Measurements from ENCODE around the gene YJU2.
"Not testable (repeated sequence)": the region's sequence is repeated elsewhere in the genome, so short reads cannot be mapped to it uniquely, and the experiment has no call there.

The YJU2 gene

GRCh38 chr19:4220188-4220587, 26.7 kb upstream of the YJU2 start:
- H3K36me3 ChIP-seq: no peaks in the 10 kb centered on the region
- no peak overlapping the region for H3K4me3 ChIP-seq
- no peak for TF ChIP-seq Cebpa-rat (IDR thresholded peaks at IDR 0.05)
- no peak overlapping the region for H3K27ac ChIP-seq
- H3K9ac ChIP-seq: no peak overlapping the region
- H3K4me1 ChIP-seq: peaks cover 9 to 37% (median 13%) of the 10 kb centered on the region in 10 experiments; a peak in 19 of 20 replicates
- no peaks in the 10 kb centered on the region; a peak in 1 of 22 replicates for H4K20me1 ChIP-seq
- H3K4me2 ChIP-seq: peak overlapping the region in 1 of 11 experiments; percentile 12; a peak in 2 of 22 replicates
- no peaks in the 10 kb centered on the region for H3K27me3 ChIP-seq
- H3K9me3 ChIP-seq (replicated peaks in 1 of 11): peaks cover 0 to 15% (median 12%) of the 10 kb centered on the region in 11 experiments; a peak in 15 of 22 replicates

DNA sequence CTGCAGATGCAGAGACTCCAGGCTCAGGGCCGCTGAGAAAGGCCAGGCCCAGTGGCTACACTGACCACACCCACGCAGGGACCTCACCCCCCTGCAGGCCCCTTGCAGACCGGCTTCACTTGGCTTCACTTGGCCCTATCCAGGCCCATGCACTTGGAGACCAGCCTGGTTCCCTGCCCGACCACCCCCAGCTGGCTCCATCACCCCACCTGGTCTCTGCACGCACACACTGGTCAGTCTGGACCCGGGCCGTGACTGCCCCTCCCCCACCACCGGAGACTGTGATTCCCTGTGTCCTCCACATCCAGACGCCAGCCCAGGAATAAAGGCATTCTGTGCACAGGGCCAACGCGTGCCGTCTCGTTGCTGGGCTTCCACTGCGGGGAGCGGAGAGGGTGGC, 22.4 kb upstream of the YJU2 start:
- H3K9ac ChIP-seq: no peak overlapping the region

GRCh38 chr19:4225885-4226284, 21.0 kb upstream of the YJU2 start:
- no peaks in the 10 kb centered on the region for H3K9me3 ChIP-seq (replicated peaks in 1 of 11)
- no peaks in the 10 kb centered on the region for H3K27me3 ChIP-seq
- H3K4me3 ChIP-seq: no peak overlapping the region

More for the DNA sequence above, 22.4 kb upstream of the YJU2 start:
- H3K9me3 ChIP-seq (replicated peaks in 1 of 11): no peaks in the 10 kb centered on the region
- TF ChIP-seq Cebpa-rat (IDR thresholded peaks at IDR 0.05): no peak
- no peak overlapping the region for H3K4me3 ChIP-seq
- peaks cover 19 to 55% (median 27%) of the 10 kb centered on the region in 10 experiments for H3K4me1 ChIP-seq
- no peaks in the 10 kb centered on the region for H3K36me3 ChIP-seq
- no peaks in the 10 kb centered on the region; a peak in 2 of 22 replicates for H4K20me1 ChIP-seq
- no peak overlapping the region for H3K27ac ChIP-seq
- no peak overlapping the region for H3K4me2 ChIP-seq
- no peaks in the 10 kb centered on the region for H3K27me3 ChIP-seq

DNA sequence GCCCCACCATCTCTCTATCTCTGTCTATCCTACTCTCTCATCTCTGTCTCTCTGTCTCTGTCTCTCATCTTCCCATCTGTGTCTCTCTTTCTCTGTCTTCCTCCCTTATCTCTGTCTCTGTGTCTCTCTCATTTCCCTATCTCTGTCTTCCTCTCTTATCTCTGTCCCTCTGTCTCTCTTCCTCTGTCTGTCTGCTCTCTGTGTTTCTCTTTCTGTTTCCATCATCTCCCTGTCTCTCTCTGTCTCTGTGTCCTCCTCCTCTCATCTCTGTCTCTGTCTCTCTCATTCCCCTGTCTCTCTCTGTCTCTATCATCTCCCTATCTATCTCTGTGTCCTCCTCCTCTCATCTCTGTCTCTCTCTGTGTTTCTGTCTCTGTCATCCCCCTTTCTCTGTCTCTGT, 19.1 kb upstream of the YJU2 start:
- H3K4me2 ChIP-seq: peak overlapping the region in 5 of 11 experiments; percentile 79 to 92 (median 82); a peak in 9 of 22 replicates

More at GRCh38 chr19:4225885-4226284, 21.0 kb upstream of the YJU2 start:
- no peak overlapping the region for H3K4me2 ChIP-seq
- no peaks in the 10 kb centered on the region for H3K36me3 ChIP-seq
- H4K20me1 ChIP-seq: no peaks in the 10 kb centered on the region; a peak in 2 of 22 replicates
- H3K9ac ChIP-seq: no peak overlapping the region
- no peak overlapping the region for H3K27ac ChIP-seq
- TF ChIP-seq Cebpa-rat (IDR thresholded peaks at IDR 0.05): no peak
- peaks cover 21 to 53% (median 30%) of the 10 kb centered on the region in 10 experiments for H3K4me1 ChIP-seq

DNA sequence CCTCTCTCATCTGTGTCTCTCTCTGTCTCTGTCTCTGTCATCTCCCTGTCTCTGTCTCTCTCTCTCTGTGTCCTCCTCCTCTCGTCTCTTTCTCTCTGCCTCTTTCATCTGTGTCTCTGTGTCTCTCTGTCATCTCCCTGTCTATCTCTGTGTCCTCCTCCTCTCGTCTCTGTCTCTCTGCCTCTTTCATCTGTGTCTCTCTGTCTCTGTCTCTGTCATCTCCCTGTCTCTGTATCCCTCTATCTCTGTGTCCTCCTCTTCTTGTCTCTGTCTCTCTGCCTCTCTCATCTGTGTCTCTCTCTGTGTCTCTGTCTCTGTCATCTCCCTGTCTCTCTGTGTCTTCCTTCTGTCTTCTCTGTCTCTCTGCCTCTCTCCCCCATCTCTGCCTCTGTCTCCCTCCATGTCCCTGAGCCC, 18.1 kb upstream of the YJU2 start:
- Histone ChIP-seq H3K9ac (peak overlapping the region in 10 of 11 experiments; percentile 2 to 68 (median 48); a peak in 11 of 22 replicates), H3K27me3 (no peaks in the 10 kb centered on the region), H3K9me3 (replicated peaks in 1 of 11) (no peaks in the 10 kb centered on the region), H3K4me2 (peak overlapping the region; percentile 56 to 92 (median 75)), H4K20me1 (no peaks in the 10 kb centered on the region; a peak in 1 of 22 replicates), H3K36me3 (peaks cover 0 to 4% (median 0%) of the 10 kb centered on the region in 11 experiments; a peak in 1 of 22 replicates), H3K4me3 (peak overlapping the region in 3 of 10 experiments; percentile 45 to 52 (median 48); a peak in 7 of 20 replicates), H3K27ac (peak overlapping the region in 5 of 11 experiments; percentile 35 to 67 (median 58); a peak in 9 of 22 replicates), H3K4me1 (peaks cover 11 to 43% (median 17%) of the 10 kb centered on the region in 10 experiments)
- TF ChIP-seq Cebpa-rat (IDR thresholded peaks at IDR 0.05): no peak

More for the DNA sequence above, 19.1 kb upstream of the YJU2 start:
- no peak for TF ChIP-seq Cebpa-rat (IDR thresholded peaks at IDR 0.05)
- H3K4me1 ChIP-seq: peaks cover 14 to 38% (median 20%) of the 10 kb centered on the region in 10 experiments
- no peaks in the 10 kb centered on the region for H3K27me3 ChIP-seq
- H3K27ac ChIP-seq: peak overlapping the region in 2 of 11 experiments; percentile 63 to 67; a peak in 2 of 22 replicates
- H3K4me3 ChIP-seq: no peak overlapping the region
- H3K36me3 ChIP-seq: peaks cover 0 to 4% (median 0%) of the 10 kb centered on the region in 11 experiments; a peak in 1 of 22 replicates
- no peaks in the 10 kb centered on the region; a peak in 1 of 22 replicates for H4K20me1 ChIP-seq
- no peaks in the 10 kb centered on the region for H3K9me3 ChIP-seq (replicated peaks in 1 of 11)
- peak overlapping the region in 3 of 11 experiments; percentile 49 to 68 (median 65); a peak in 2 of 22 replicates for H3K9ac ChIP-seq

DNA sequence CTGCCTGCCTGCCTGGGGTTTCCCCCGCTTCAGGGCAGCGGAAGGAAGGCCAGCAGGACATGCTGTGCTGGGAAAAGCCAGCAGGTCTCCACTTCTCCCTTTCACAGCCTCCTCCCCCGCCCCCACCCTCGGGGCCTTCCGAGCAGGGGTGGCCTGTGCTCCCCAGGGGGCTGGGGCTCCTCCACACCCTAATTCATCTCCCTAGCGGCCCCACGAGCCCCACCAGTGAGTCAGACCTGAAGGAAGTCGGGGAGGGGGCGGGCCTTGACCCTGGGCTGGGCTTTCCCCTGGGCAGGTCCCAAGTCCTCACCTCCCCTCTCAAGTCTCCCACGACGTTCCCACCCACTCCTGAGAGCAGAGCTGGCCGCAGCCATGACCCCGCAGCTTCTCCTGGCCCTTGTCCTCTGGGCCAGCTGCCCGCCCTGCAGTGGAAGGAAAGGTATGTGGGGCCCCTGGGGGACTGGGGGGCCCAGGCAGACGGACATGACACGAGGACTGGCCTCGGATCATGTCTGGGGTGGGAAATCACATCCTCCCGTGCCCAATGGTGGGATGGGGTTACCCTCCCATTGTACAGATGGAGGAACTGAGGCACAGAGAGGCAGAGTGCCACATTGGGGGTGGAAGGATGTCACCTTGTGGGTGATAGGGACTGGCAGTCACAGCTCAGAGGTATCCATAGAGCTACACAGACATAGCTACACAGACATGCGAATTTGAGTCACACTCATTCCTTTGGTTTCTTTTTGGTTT, 17.5 kb upstream of the YJU2 start, which contains the start of gene EBI3:
TSS of gene EBI3 (plus strand) at position 345 of the 753 bp plus-strand sequence. CDS start at position 373, 28 bp downstream.
- H4K20me1 ChIP-seq: peaks cover 0 to 1% (median 0%) of the 10 kb centered on the region in 11 experiments; a peak in 1 of 22 replicates
- H3K4me1 ChIP-seq: peaks cover 11 to 49% (median 17%) of the 10 kb centered on the region in 10 experiments
- no peaks in the 10 kb centered on the region for H3K9me3 ChIP-seq (replicated peaks in 1 of 11)
- H3K27me3 ChIP-seq: no peaks in the 10 kb centered on the region
- H3K4me3 ChIP-seq: peak within 1 kb of the TSS in 3 of 10 experiments; percentile 45 to 52 (median 48); a peak in 7 of 20 replicates
- H3K27ac ChIP-seq: peak within 1 kb of the TSS in 5 of 11 experiments; percentile 35 to 67 (median 58); a peak in 9 of 22 replicates
- peak within 1 kb of the TSS; percentile 56 to 92 (median 75) for H3K4me2 ChIP-seq
- peaks cover 0 to 4% (median 0%) of the 10 kb centered on the region in 11 experiments; a peak in 2 of 22 replicates for H3K36me3 ChIP-seq
- no peak for TF ChIP-seq Cebpa-rat (IDR thresholded peaks at IDR 0.05)
- peak within 1 kb of the TSS in 10 of 11 experiments; percentile 2 to 68 (median 48); a peak in 11 of 22 replicates for H3K9ac ChIP-seq

GRCh38 chr19:4230237-4230636, 16.6 kb upstream of the YJU2 start:
- H3K4me2 ChIP-seq: peak overlapping the region in 3 of 11 experiments; percentile 82 to 92 (median 82); a peak in 4 of 22 replicates
- not testable (repeated sequence) for H4K20me1 ChIP-seq
- H3K4me3 ChIP-seq: peak overlapping the region in 3 of 10 experiments; percentile 45 to 52 (median 48); a peak in 3 of 20 replicates

DNA sequence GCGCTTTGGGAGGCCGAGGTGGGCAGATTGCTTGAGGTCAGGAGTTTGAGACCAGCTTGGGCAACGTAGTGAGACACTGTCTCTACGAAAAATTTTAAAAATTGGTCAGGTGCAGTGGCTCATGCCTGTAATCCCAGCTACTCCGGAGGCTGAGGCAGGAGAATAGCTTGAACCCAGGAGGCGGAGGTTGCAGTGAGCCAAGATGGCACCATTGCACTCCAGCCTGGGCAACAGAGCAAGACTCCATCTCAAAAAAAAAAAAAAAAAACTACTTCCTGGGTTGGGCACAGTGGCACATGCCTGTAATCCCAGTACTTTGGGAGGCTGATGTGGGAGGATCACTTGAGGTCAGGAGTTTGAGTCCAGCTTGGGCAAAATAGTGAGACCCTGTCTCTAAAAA, 15.4 kb upstream of the YJU2 start:
- H3K9ac ChIP-seq; H3K4me3 ChIP-seq; H3K27me3 ChIP-seq; H3K9me3 ChIP-seq (replicated peaks in 1 of 11); H3K27ac ChIP-seq; H4K20me1 ChIP-seq: not testable (repeated sequence)
- peak overlapping the region in 2 of 11 experiments; percentile 36 to 82; a peak in 2 of 22 replicates for H3K4me2 ChIP-seq
- peaks cover 0 to 10% (median 0%) of the 10 kb centered on the region in 11 experiments; a peak in 4 of 22 replicates for H3K36me3 ChIP-seq
- H3K4me1 ChIP-seq: peaks cover 11 to 49% (median 17%) of the 10 kb centered on the region in 10 experiments

More at GRCh38 chr19:4230237-4230636, 16.6 kb upstream of the YJU2 start:
- not testable (repeated sequence) for H3K27me3 ChIP-seq; H3K9me3 ChIP-seq (replicated peaks in 1 of 11); H3K27ac ChIP-seq; H3K9ac ChIP-seq; H3K36me3 ChIP-seq
- peaks cover 11 to 49% (median 17%) of the 10 kb centered on the region in 10 experiments for H3K4me1 ChIP-seq

- H3K27ac ChIP-seq; H4K20me1 ChIP-seq; H3K4me3 ChIP-seq; H3K27me3 ChIP-seq; H3K9ac ChIP-seq; H3K9me3 ChIP-seq (replicated peaks in 1 of 11): not testable (repeated sequence)
- Histone ChIP-seq H3K4me2 (peak overlapping the region in 2 of 11 experiments; percentile 26 to 82; a peak in 1 of 22 replicates), H3K36me3 (peaks cover 0 to 16% (median 0%) of the 10 kb centered on the region in 11 experiments; a peak in 5 of 22 replicates), H3K4me1 (peaks cover 11 to 46% (median 17%) of the 10 kb centered on the region in 10 experiments)
These were observed 14.7 kb upstream of the YJU2 start for GRCh38 chr19:4232139-4232538.
